Measurements from ENCODE around the gene KCNS3. TPM values are rescaled to one million over a fixed set of nuclear protein-coding genes. Genes with fewer than 3 reads are reported as not detected.
A peak's percentile ranks its signal among the peaks of the same experiment; 100 is the strongest.

The KCNS3 gene, protein sequence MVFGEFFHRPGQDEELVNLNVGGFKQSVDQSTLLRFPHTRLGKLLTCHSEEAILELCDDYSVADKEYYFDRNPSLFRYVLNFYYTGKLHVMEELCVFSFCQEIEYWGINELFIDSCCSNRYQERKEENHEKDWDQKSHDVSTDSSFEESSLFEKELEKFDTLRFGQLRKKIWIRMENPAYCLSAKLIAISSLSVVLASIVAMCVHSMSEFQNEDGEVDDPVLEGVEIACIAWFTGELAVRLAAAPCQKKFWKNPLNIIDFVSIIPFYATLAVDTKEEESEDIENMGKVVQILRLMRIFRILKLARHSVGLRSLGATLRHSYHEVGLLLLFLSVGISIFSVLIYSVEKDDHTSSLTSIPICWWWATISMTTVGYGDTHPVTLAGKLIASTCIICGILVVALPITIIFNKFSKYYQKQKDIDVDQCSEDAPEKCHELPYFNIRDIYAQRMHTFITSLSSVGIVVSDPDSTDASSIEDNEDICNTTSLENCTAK
- 1 to 10 TPM in 5 of 7 donors, under 1 TPM in 2; 0.23 to 4.9 (median 1.2) TPM for total RNA-seq
- polyA plus RNA-seq: 1 to 10 TPM; 1.8 to 5.9 TPM
- long read RNA-seq, donor 1, partial matches to known transcripts: 0 of 1 reads
- long read RNA-seq, donor 1, other reads (novel, unspliced or antisense): 0 of 1 reads
- long read RNA-seq, donor 2, partial matches to known transcripts: 0 of 2 reads
- long read RNA-seq, donor 2, other reads (novel, unspliced or antisense): 0 of 2 reads
- long read RNA-seq, donor 3, partial matches to known transcripts: 1 of 2 reads
- long read RNA-seq, donor 3, other reads (novel, unspliced or antisense): 0 of 2 reads

DNA sequence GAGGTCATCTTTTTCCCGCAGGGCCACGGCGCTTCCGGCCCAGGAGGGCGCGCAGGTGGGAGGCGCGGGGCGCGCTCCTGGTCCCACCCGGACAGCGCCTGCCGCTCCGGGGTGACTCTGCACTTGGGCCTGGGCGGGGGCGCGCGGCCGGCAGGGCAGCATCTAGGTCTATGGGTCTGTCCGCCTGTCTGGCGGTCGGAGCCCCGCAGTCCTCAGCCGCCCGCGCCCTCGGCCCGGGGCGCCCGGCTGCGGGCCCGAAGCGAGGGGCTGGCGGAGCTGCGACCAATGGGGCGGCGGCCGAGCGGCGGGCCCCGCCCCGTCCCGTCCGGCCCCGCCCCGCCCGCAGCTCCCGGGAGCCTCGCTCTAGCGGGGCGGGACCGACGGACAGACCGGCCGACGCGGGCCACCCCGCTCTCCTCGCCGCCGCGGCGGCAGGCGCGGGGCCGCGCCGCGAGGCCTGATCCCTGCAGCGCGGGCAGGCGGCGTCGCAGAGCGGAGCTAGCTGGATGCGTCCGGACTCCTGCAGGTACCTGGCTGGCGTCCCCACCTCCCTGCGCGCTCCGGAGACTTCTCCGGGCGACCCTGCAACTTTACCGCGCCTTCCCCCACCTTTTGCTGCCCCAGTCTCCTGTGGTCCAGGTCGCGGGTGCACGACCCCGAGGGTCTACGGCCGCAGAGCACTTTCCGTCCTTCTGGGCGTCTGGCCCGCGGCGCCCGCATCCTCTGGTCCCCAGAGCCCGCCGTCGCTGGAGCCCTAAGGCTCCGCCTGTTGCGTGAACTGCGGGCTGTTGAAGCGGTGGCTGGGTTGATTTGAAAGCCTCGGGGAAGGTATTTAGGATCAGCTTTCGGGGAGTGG is at the start of gene KCNS3:
TSS of gene KCNS3 (plus strand) at position 387 of the 856 bp plus-strand sequence. CDS start 52,342 bp downstream, outside the sequence.
- intact Hi-C loops (cut with DNase I): no loop called here
- H3K4me3 ChIP-seq: peak within 1 kb of the TSS; percentile 48
- no peaks in the 10 kb centered on the region for H3K9me3 ChIP-seq
- TF ChIP-seq, protein P1, sequence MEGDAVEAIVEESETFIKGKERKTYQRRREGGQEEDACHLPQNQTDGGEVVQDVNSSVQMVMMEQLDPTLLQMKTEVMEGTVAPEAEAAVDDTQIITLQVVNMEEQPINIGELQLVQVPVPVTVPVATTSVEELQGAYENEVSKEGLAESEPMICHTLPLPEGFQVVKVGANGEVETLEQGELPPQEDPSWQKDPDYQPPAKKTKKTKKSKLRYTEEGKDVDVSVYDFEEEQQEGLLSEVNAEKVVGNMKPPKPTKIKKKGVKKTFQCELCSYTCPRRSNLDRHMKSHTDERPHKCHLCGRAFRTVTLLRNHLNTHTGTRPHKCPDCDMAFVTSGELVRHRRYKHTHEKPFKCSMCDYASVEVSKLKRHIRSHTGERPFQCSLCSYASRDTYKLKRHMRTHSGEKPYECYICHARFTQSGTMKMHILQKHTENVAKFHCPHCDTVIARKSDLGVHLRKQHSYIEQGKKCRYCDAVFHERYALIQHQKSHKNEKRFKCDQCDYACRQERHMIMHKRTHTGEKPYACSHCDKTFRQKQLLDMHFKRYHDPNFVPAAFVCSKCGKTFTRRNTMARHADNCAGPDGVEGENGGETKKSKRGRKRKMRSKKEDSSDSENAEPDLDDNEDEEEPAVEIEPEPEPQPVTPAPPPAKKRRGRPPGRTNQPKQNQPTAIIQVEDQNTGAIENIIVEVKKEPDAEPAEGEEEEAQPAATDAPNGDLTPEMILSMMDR (IDR thresholded peaks at IDR 0.05): no peak
- no peak for TF ChIP-seq POLR2A (IDR thresholded peaks at IDR 0.05)
- no peak for TF ChIP-seq EP300 (IDR thresholded peaks at IDR 0.05)
- no peak within 1 kb of the TSS for H3K27ac ChIP-seq
- WGBS, 3 donors: 1% methylated on average over 69 to 106 of the region's 106 CpGs
- peak in 1 of 5 donors; percentile 12 for DNase-seq
- H3K27me3 ChIP-seq: no peaks in the 10 kb centered on the region
- peaks cover 3% of the 10 kb centered on the region for H3K4me1 ChIP-seq (ENCODE audit: insufficient read depth)
- no peaks in the 10 kb centered on the region for H3K36me3 ChIP-seq

DNA sequence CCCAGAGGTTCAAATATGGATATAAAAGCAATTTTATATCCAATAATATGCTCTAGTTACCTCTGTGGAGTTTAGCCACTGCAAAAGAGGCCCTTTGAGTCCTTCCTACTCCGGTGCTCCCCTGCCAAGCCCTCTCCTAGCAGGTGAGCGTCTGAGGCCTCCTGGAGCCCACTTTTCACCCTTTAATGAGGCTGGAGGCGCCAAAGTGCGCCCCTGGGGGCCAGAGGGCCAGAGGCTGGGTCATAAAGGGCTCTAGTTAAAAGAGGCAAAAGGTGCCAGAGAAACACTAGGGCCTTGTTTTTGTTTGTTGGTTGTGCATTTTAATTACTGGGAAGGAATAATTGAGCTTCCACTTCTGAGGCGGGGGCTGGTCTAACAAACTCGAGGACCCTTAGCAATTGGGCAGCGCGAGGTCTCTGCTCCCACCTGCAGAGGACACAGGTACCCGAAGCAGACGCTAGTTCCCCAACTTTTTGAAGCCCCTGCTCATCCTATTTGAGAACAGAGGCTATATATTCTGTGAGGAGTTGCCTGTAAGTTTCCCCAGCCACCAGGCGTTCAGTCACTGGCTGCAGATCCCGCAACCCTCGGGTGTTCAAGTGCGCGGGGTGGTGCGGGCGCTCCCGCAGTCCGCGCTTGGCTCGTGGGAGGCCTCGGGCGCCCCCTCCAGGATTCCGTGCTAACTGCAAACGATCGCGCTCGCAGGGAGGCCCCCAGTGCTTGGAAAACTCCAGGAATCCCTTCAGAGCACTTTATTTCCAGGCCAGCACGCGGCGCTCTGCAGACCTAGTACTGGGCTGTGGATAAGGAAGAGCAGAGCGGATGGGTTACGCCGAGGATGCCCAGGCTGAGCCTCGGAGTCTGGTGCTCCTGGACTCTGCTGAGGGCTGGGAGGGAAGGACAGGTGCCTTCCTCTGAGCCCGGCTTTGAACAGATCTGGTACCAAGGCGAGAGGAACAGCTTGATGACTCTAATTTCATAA is 48.1 kb upstream of the KCNS3 start:
- TF ChIP-seq EP300 (IDR thresholded peaks at IDR 0.05): no peak
- TF ChIP-seq, protein P1 (IDR thresholded peaks at IDR 0.05): no peak
- no peak for TF ChIP-seq POLR2A (IDR thresholded peaks at IDR 0.05)
- Histone ChIP-seq H3K27me3 (no peaks in the 10 kb centered on the region), H3K4me3 (no peak overlapping the region), H3K9me3 (no peaks in the 10 kb centered on the region), H3K36me3 (no peaks in the 10 kb centered on the region), H3K4me1 (ENCODE audit: insufficient read depth) (no peaks in the 10 kb centered on the region), H3K27ac (no peak overlapping the region)
- 8 to 11% (median 9%) methylated on average over 37 of the region's 37 CpGs for WGBS, 3 donors
- intact Hi-C loops (cut with DNase I): no loop called here
- DNase-seq: peak in 2 of 5 donors; percentile 31 to 53

DNA sequence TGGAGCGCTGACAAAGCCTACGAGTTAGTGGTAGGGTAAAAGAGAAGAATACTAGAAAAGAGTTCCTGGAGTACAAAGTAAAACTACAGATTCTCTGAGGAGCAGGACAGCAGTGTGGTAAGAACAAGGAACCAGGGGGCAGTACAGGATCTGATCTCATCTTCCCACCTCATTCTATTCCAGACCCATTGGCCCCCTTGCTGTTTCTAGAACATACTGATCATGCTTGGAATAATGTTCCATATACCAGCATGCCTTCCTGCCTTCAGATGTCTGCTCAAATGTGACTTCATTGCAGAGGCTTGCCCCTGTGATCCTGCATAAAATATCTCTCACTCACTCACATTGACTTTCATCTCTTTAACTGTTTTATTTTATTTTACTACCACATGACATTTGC is 43.0 kb upstream of the KCNS3 start:
- H3K36me3 ChIP-seq: no peaks in the 10 kb centered on the region
- no peak overlapping the region for H3K27ac ChIP-seq
- H3K9me3 ChIP-seq: no peaks in the 10 kb centered on the region
- 63 to 90% (median 88%) methylated on average over 2 of the region's 2 CpGs for WGBS, 3 donors
- TF ChIP-seq, protein P1 (IDR thresholded peaks at IDR 0.05): no peak
- no peak overlapping the region for H3K4me3 ChIP-seq
- no peak for DNase-seq
- H3K4me1 ChIP-seq (ENCODE audit: insufficient read depth): no peaks in the 10 kb centered on the region
- no peaks in the 10 kb centered on the region for H3K27me3 ChIP-seq
- intact Hi-C loops (cut with DNase I): no loop called here

Data from ovary (tissue), 10 donors.